A673 (cell line): ENCODE results near the gene PCDHGB2. TPM values are rescaled to one million over a fixed set of nuclear protein-coding genes. Genes with fewer than 3 reads are reported as not detected.

Source experiments
- BruUV-seq: library from RNA; stranded (reverse); fragments of 400-500 nt; replicated peaks from 2 replicates; lab custom pipeline; 2021; lab: Mats Ljungman, UMichigan
- CTCF ChIA-PET: fragments of 300-600 bp; sonication (Branson Sonifier 250); formaldehyde crosslinking; loops from one replicate; lab custom pipeline; 2022; ENCODE audit warnings: antibody characterized with exemption; lab: Charles Lee
- POLR2A ChIA-PET: fragments of 300-600 bp; sonication (Branson Sonifier 250); formaldehyde crosslinking; loops from one replicate; lab custom pipeline; 2022; ENCODE audit warnings: antibody characterized with exemption; ENCODE audit not compliant: low non-redundant PET; lab: Charles Lee
- DNase-seq: peaks from one replicate; pipeline ENCODE4 v3.0.0-alpha.2; 2015; ENCODE audit warnings: low spot score
- H3K27ac ChIP-seq: fragments of 200-600 bp; sonication (generic); 2 replicates; pipeline ENCODE4 v1.5.1; 2016; ENCODE audit warnings: mixed run types, low read depth, mild to moderate bottlenecking, mixed read lengths, antibody characterized with exemption, low read length; ENCODE audit not compliant: poor library complexity, severe bottlenecking
- H3K27me3 ChIP-seq: fragments of 200-600 bp; sonication (generic); replicated peaks from 2 replicates; pipeline ENCODE4 v1.6.1; 2017; ENCODE audit warnings: mixed run types, low read depth, mild to moderate bottlenecking, mixed read lengths, antibody characterized with exemption, low read length; ENCODE audit not compliant: insufficient read depth, poor library complexity
- H3K36me3 ChIP-seq: fragments of 200-600 bp; sonication (generic); 2 replicates; pipeline ENCODE4 v1.6.1; 2016; ENCODE audit warnings: mixed run types, mild to moderate bottlenecking, mixed read lengths, antibody characterized with exemption, low read length; ENCODE audit not compliant: insufficient read depth, poor library complexity, severe bottlenecking
- H3K4me1 ChIP-seq: fragments of 200-600 bp; sonication (generic); 2 replicates; pipeline ENCODE4 v1.6.1; 2017; ENCODE audit warnings: mixed run types, mild to moderate bottlenecking, mixed read lengths, antibody characterized with exemption, low read length; ENCODE audit not compliant: insufficient read depth, poor library complexity, severe bottlenecking
- H3K4me3 ChIP-seq: fragments of 200-600 bp; sonication (generic); 2 replicates; pipeline ENCODE4 v1.5.1; 2016; ENCODE audit warnings: low read depth, mixed run types, mild to moderate bottlenecking, mixed read lengths, low read length; ENCODE audit not compliant: poor library complexity, severe bottlenecking
- H3K9me3 ChIP-seq: fragments of 200-600 bp; sonication (generic); 2 replicates; pipeline ENCODE4 v1.6.1; 2016; ENCODE audit warnings: mixed run types, low read depth, mild to moderate bottlenecking, mixed read lengths, antibody characterized with exemption, low read length; ENCODE audit not compliant: poor library complexity, severe bottlenecking
- CTCF ChIP-seq: fragments of 300-800, 200-600 bp; sonication (generic); conservative IDR thresholded peaks from 2 replicates; pipeline ENCODE4 v1.5.1; 2017; ENCODE audit warnings: low read depth, mild to moderate bottlenecking, antibody characterized with exemption, low read length, moderate library complexity, mixed read lengths
- EZH2 ChIP-seq: fragments of 200-600 bp; sonication (generic); IDR thresholded peaks from 2 replicates; pipeline ENCODE4 v1.6.1; 2017; ENCODE audit warnings: borderline replicate concordance, low read depth, mild to moderate bottlenecking, mixed read lengths, antibody characterized with exemption, low read length; ENCODE audit not compliant: poor library complexity, severe bottlenecking
- intact Hi-C: fragments of 100-400 bp; cut with micrococcal nuclease; formaldehyde crosslinking; loops from one replicate; pipeline ENCODE4 v1.10.0; 2022; ENCODE audit not compliant: unreplicated experiment
- total RNA-seq: library from RNA; stranded (reverse); gene quantifications from 2 replicates; pipeline ENCODE4 v1.2.3, GENCODE V29; 2021

The PCDHGB2 gene
- total RNA-seq, 1 experiment from 2014 or later: 6.5 TPM

GRCh38 chr5:141356133-141356532 lies 3.7 kb upstream of the PCDHGB2 start:
- intact Hi-C loops: no loop called here
- ChIA-PET POLR2A (no interaction called here), CTCF (no interaction called here)
- BruUV-seq: no TSS peak
- H3K27me3 ChIP-seq: no peaks in the 10 kb centered on the region
- no peak overlapping the region for H3K27ac ChIP-seq
- peaks cover 47% of the 10 kb centered on the region for H3K9me3 ChIP-seq
- H3K4me1 ChIP-seq: no peaks in the 10 kb centered on the region
- no peak overlapping the region for H3K4me3 ChIP-seq
- H3K36me3 ChIP-seq: no peaks in the 10 kb centered on the region
- TF ChIP-seq CTCF: no peak
- no peak for TF ChIP-seq EZH2
- DNase-seq: no peak

GRCh38 chr5:141356950-141357349 lies 2.8 kb upstream of the PCDHGB2 start:
- no peak overlapping the region for H3K4me3 ChIP-seq
- POLR2A ChIA-PET: no interaction called here
- no peak for DNase-seq
- BruUV-seq: no TSS peak
- H3K27ac ChIP-seq: no peak overlapping the region
- intact Hi-C loops: no loop called here
- H3K27me3 ChIP-seq: no peaks in the 10 kb centered on the region
- CTCF ChIA-PET: no interaction called here
- no peak for TF ChIP-seq EZH2
- TF ChIP-seq CTCF: no peak
- no peaks in the 10 kb centered on the region for H3K36me3 ChIP-seq
- H3K9me3 ChIP-seq: peaks cover 45% of the 10 kb centered on the region
- no peaks in the 10 kb centered on the region for H3K4me1 ChIP-seq

GRCh38 chr5:141360685-141361084 lies 891 bp downstream of the PCDHGB2 start:
- ChIA-PET POLR2A (no interaction called here), CTCF (no interaction called here)
- no peak overlapping the region for H3K4me3 ChIP-seq
- no peaks in the 10 kb centered on the region for H3K27me3 ChIP-seq
- no peak for TF ChIP-seq EZH2
- no peak for TF ChIP-seq CTCF
- intact Hi-C loops: no loop called here
- DNase-seq: no peak
- H3K4me1 ChIP-seq: no peaks in the 10 kb centered on the region
- H3K9me3 ChIP-seq: peaks cover 47% of the 10 kb centered on the region
- no peaks in the 10 kb centered on the region for H3K36me3 ChIP-seq
- H3K27ac ChIP-seq: no peak overlapping the region
- BruUV-seq: no TSS peak
